PC-3 (cell line): Measurements from ENCODE around the gene FAXDC2. TPM values are rescaled to one million over a fixed set of nuclear protein-coding genes. Genes with fewer than 3 reads are reported as not detected.

ENCODE experiments used
- ATAC-seq: fragments of 200-7000 bp; cut with Tn5 transposase; 2 replicates; pipeline ENCODE4 v1.9.1; 2020; ENCODE audit warnings: mild to moderate bottlenecking, moderate library complexity
- BruUV-seq: library from RNA; stranded (reverse); fragments of 400-500 nt; replicated peaks from 2 replicates; lab custom pipeline; 2021; lab: Mats Ljungman, UMichigan
- CTCF ChIA-PET: fragments of 300-600 bp; sonication (Branson Sonifier 250); formaldehyde crosslinking; loops from one replicate; lab custom pipeline; 2022; ENCODE audit warnings: antibody characterized with exemption; lab: Charles Lee
- POLR2A ChIA-PET: fragments of 300-600 bp; sonication (Branson Sonifier 250); formaldehyde crosslinking; loops from one replicate; lab custom pipeline; 2022; ENCODE audit warnings: antibody characterized with exemption; ENCODE audit not compliant: unreplicated experiment; lab: Charles Lee
- DNase-seq: peaks from one replicate; pipeline ENCODE4 v3.0.0-alpha.2; 2015
- H2AFZ ChIP-seq: fragments of 300-600 bp; sonication (generic); 2 replicates; pipeline ENCODE4 v1.6.0; 2016; ENCODE audit warnings: antibody characterized with exemption, low read length
- H3F3A ChIP-seq: fragments of 300-600 bp; sonication (generic); one replicate; pipeline ENCODE4 v1.6.0; 2017; ENCODE audit warnings: antibody characterized with exemption, low read length, control low read depth, mild to moderate bottlenecking; ENCODE audit not compliant: unreplicated experiment
- H3K27ac ChIP-seq: fragments of 300-600 bp; sonication (generic); 2 replicates; pipeline ENCODE4 v1.5.1; 2016; ENCODE audit warnings: mild to moderate bottlenecking, low read length
- H3K27me3 ChIP-seq: fragments of 300-600 bp; sonication (generic); 2 replicates; pipeline ENCODE4 v1.6.1; 2016; ENCODE audit warnings: low read length, mixed read lengths
- H3K36me3 ChIP-seq: fragments of 300-600 bp; sonication (generic); 2 replicates; pipeline ENCODE4 v1.6.1; 2016; ENCODE audit warnings: low read depth, mixed run types, low read length, mixed read lengths
- H3K4me1 ChIP-seq: fragments of 300-600 bp; sonication (generic); 2 replicates; pipeline ENCODE4 v1.5.1; 2016; ENCODE audit warnings: low read length; ENCODE audit not compliant: insufficient read depth
- H3K4me2 ChIP-seq: fragments of 300-600 bp; sonication (generic); 2 replicates; pipeline ENCODE4 v1.6.0; 2016; ENCODE audit warnings: low read length
- H3K4me3 ChIP-seq: fragments of 300-600 bp; sonication (generic); 2 replicates; pipeline ENCODE4 v1.5.1; 2016; ENCODE audit warnings: mild to moderate bottlenecking, low read length, mixed read lengths
- H3K79me2 ChIP-seq: fragments of 300-600 bp; sonication (generic); 2 replicates; pipeline ENCODE4 v1.6.1; 2017; ENCODE audit warnings: low read length, mixed read lengths
- H3K9ac ChIP-seq: fragments of 300-600 bp; sonication (generic); 2 replicates; pipeline ENCODE4 v1.6.0; 2016; ENCODE audit warnings: mild to moderate bottlenecking, low read length
- H3K9me2 ChIP-seq: fragments of 300-600 bp; sonication (generic); replicated peaks from 2 replicates; pipeline ENCODE4 v1.6.1; 2016; ENCODE audit warnings: mixed run types, low read length, mixed read lengths
- H3K9me3 ChIP-seq: fragments of 300-600 bp; sonication (generic); 2 replicates; pipeline ENCODE4 v1.6.1; 2016; ENCODE audit warnings: low read length, mixed read lengths
- H4K20me1 ChIP-seq: fragments of 300-600 bp; sonication (generic); 2 replicates; pipeline ENCODE4 v1.6.1; 2016; ENCODE audit warnings: low read length, mixed read lengths
- CTCF ChIP-seq: fragments of 300-600 bp; sonication (generic); conservative IDR thresholded peaks from 2 replicates; pipeline ENCODE4 v1.5.1; 2017; ENCODE audit warnings: antibody characterized with exemption, low read depth, mild to moderate bottlenecking, low read length
- EZH2 ChIP-seq: fragments of 300-600 bp; sonication (generic); IDR thresholded peaks from one replicate; pipeline ENCODE4 v1.6.1; 2017; ENCODE audit warnings: antibody characterized with exemption, mild to moderate bottlenecking, low read length; ENCODE audit not compliant: unreplicated experiment
- EZH2phosphoT487 ChIP-seq: fragments of 300-600 bp; sonication (generic); IDR thresholded peaks from 2 replicates; pipeline ENCODE4 v1.6.1; 2018; ENCODE audit warnings: mild to moderate bottlenecking, antibody characterized with exemption, low read length, borderline replicate concordance
- intact Hi-C: fragments of 100-400 bp; cut with micrococcal nuclease; formaldehyde crosslinking; loops from 2 replicates; pipeline ENCODE4 v1.9.0; 2023
- total RNA-seq: library from RNA; depleted of rRNA; stranded (reverse); fragments of >200 nt; gene quantifications from 2 replicates; pipeline ENCODE4 v1.2.3, GENCODE V29; 2014

The FAXDC2 gene
- total RNA-seq, 1 experiment from 2014 or later: not detected

- no peak overlapping the region for H3K4me3 ChIP-seq
- intact Hi-C loops: no loop called here
- ChIA-PET POLR2A (no interaction called here), CTCF (no interaction called here)
- H3F3A ChIP-seq: no peaks in the 10 kb centered on the region
- no peak overlapping the region for H2AFZ ChIP-seq
- TF ChIP-seq CTCF: no peak
- TF ChIP-seq EZH2phosphoT487: no peak
- no peak for TF ChIP-seq EZH2
- DNase-seq: no peak
- no peaks in the 10 kb centered on the region for H3K9me3 ChIP-seq
- no TSS peak for BruUV-seq
- no peaks in the 10 kb centered on the region for H3K79me2 ChIP-seq
- no peaks in the 10 kb centered on the region for H4K20me1 ChIP-seq
- H3K27me3 ChIP-seq: no peaks in the 10 kb centered on the region
- H3K9ac ChIP-seq: no peak overlapping the region
- no peak overlapping the region for H3K27ac ChIP-seq
- no peaks in the 10 kb centered on the region for H3K4me1 ChIP-seq
- no peak overlapping the region for H3K4me2 ChIP-seq
- H3K36me3 ChIP-seq: no peaks in the 10 kb centered on the region
- no peaks in the 10 kb centered on the region for H3K9me2 ChIP-seq
- no peak for ATAC-seq
These were observed 9.7 kb downstream of the FAXDC2 start for GRCh38 chr5:154840435-154841272.

- Histone ChIP-seq H3K79me2 (no peaks in the 10 kb centered on the region), H3K9me2 (no peaks in the 10 kb centered on the region), H3K27ac (no peak overlapping the region), H2AFZ (no peak overlapping the region), H3K9ac (no peak overlapping the region), H3K27me3 (no peaks in the 10 kb centered on the region), H3K4me1 (no peaks in the 10 kb centered on the region; the same call in 1 of the 2 replicates), H3K4me2 (no peak overlapping the region), H4K20me1 (no peaks in the 10 kb centered on the region), H3K9me3 (no peaks in the 10 kb centered on the region), H3F3A (no peaks in the 10 kb centered on the region), H3K36me3 (no peaks in the 10 kb centered on the region), H3K4me3 (no peak overlapping the region)
- ChIA-PET CTCF (no interaction called here), POLR2A (no interaction called here)
- ATAC-seq (no peak), DNase-seq (no peak)
- no peak for TF ChIP-seq CTCF
- TF ChIP-seq EZH2: no peak
- no peak for TF ChIP-seq EZH2phosphoT487
- no TSS peak for BruUV-seq
- intact Hi-C loops: no loop called here
These were observed 13.1 kb downstream of the FAXDC2 start for GRCh38 chr5:154837009-154837901.
